GM12878 (cell line): ENCODE data around the gene GUCY1A1. TPM values are rescaled to one million over a fixed set of nuclear protein-coding genes. Genes with fewer than 3 reads are reported as not detected.
A peak's percentile ranks its signal among the peaks of the same experiment; 100 is the strongest.

Experiments used
- ASH2L ChIP-seq: fragments of 300-600, 200-600 bp; sonication (generic); IDR thresholded peaks from 2 replicates; pipeline ENCODE4 v1.6.1; 2017; ENCODE audit warnings: low read depth, mild to moderate bottlenecking, borderline replicate concordance
- BCL3 ChIP-seq: IDR thresholded peaks from 2 replicates; pipeline ENCODE4 v1.6.1; 2011; ENCODE audit warnings: borderline replicate concordance, low read depth, mild to moderate bottlenecking, moderate library complexity, low read length; ENCODE audit not compliant: insufficient read depth, poor library complexity, severe bottlenecking
- BCLAF1 ChIP-seq: fragments of 450-650 bp; IDR thresholded peaks from 2 replicates; pipeline ENCODE4 v1.6.1; 2017; ENCODE audit warnings: antibody characterized with exemption, mild to moderate bottlenecking, moderate library complexity
- HDAC2 ChIP-seq: fragments of 200-600 bp; sonication (generic); IDR thresholded peaks from 2 replicates; pipeline ENCODE4 v1.6.1; 2017
- NFIC ChIP-seq: IDR thresholded peaks from 2 replicates; pipeline ENCODE4 v1.6.1; 2012; ENCODE audit warnings: low read depth, mild to moderate bottlenecking, inconsistent platforms, low read length, moderate library complexity
- NR2C2 ChIP-seq: IDR thresholded peaks from 2 replicates; pipeline ENCODE4 v1.6.1; 2011; ENCODE audit warnings: borderline replicate concordance, low read depth; ENCODE audit not compliant: control insufficient read depth, insufficient read length
- PAX5 ChIP-seq: IDR thresholded peaks from 2 replicates; pipeline ENCODE4 v1.6.1; 2011; ENCODE audit warnings: low read depth, low read length, borderline replicate concordance
- PKNOX1 ChIP-seq: fragments of 450-650 bp; IDR thresholded peaks from 2 replicates; pipeline ENCODE4 v1.6.1; 2016; ENCODE audit warnings: mild to moderate bottlenecking
- RAD21 ChIP-seq: IDR thresholded peaks from 2 replicates; pipeline ENCODE4 v1.6.1; 2011; ENCODE audit warnings: mild to moderate bottlenecking, low read depth, low read length, moderate library complexity; ENCODE audit not compliant: insufficient read depth
- RBBP5 ChIP-seq: fragments of 200-600 bp; sonication (generic); conservative IDR thresholded peaks from 2 replicates; pipeline ENCODE4 v1.6.1; 2016
- RELA ChIP-seq: fragments of 450-650 bp; IDR thresholded peaks from 2 replicates; pipeline ENCODE4 v1.8.0; 2014; ENCODE audit warnings: borderline replicate concordance; ENCODE audit not compliant: partially characterized antibody
- SP1 ChIP-seq: IDR thresholded peaks from one replicate; pipeline ENCODE4 v1.6.1; 2011; ENCODE audit warnings: low read depth, low read length
- SUPT20H ChIP-seq: IDR thresholded peaks from 2 replicates; pipeline ENCODE4 v1.6.1; 2011; ENCODE audit warnings: low read depth, mild to moderate bottlenecking, low read length, moderate library complexity, borderline replicate concordance; ENCODE audit not compliant: control insufficient read depth
- TCF3 ChIP-seq: IDR thresholded peaks from 2 replicates; pipeline ENCODE4 v1.6.1; 2012; ENCODE audit warnings: low read depth, mild to moderate bottlenecking, low read length, borderline replicate concordance; ENCODE audit not compliant: insufficient read depth
- YBX1 ChIP-seq: fragments of 450-650 bp; IDR thresholded peaks from 2 replicates; pipeline ENCODE4 v1.6.1; 2016; ENCODE audit warnings: antibody characterized with exemption
- ZBTB4 ChIP-seq: fragments of 450-650 bp; formaldehyde crosslinking; IDR thresholded peaks from 2 replicates; pipeline ENCODE4 v1.4.0; 2022; ENCODE audit warnings: mild to moderate bottlenecking, moderate library complexity
- ZNF24 ChIP-seq: fragments of 450-650 bp; IDR thresholded peaks from 2 replicates; pipeline ENCODE4 v1.6.1; 2017; ENCODE audit warnings: antibody characterized with exemption, mild to moderate bottlenecking
- ZNF384 ChIP-seq: IDR thresholded peaks from 2 replicates; pipeline ENCODE4 v1.6.1; 2012; ENCODE audit warnings: low read depth, mild to moderate bottlenecking, low read length, improper control_type of control experiment, borderline replicate concordance
- polyA plus RNA-seq, 11 experiments: library from polyadenylated mRNA; depleted of rRNA in 4 of 11; unstranded in 6 of 11; stranded (reverse) in 5 of 11; fragments of >200 nt; fragmentation: Nextera tagmentation in 4 of 11; fragmentation: Illumina TruSeq in 1 of 11; extraction: Ambion mirVana in 4 of 11; extraction: Trizol in 1 of 11; gene quantifications; 1 replicate in 1 of 11; 2 replicates in 10 of 11; pipeline versions ENCODE4 v1.2.1 to v1.2.3, GENCODE V29; 2011 to 2016; ENCODE audit warnings: inconsistent platforms in 2 of 11, missing spikeins in 2 of 11, low read depth in 1 of 11
- total RNA-seq, 4 experiments: library from RNA; depleted of rRNA in 3 of 4; stranded (reverse); fragments of >200 nt in 3 of 4; fragmentation: Illumina TruSeq in 1 of 4; extraction: Trizol in 1 of 4; gene quantifications; 2 replicates each; pipeline versions ENCODE4 v1.2.1 to v1.2.3, GENCODE V29; 2013 to 2021

GUCY1A1 gene
- total and polyA plus RNA-seq, 10 of the 15 experiments (the other 5 are each of a cell fraction or from before 2014, with no cell fraction given): 0.44 to 22.6 (median 0.55) TPM

GRCh38 chr4:155667568-155668511 lies 1.2 kb downstream of the GUCY1A1 start (continued):
- no peak for TF ChIP-seq BCLAF1
- TF ChIP-seq ASH2L: no peak
- no peak for TF ChIP-seq SP1
- no peak for TF ChIP-seq ZNF384
- no peak for TF ChIP-seq TCF3
- peak; percentile 44 for TF ChIP-seq PKNOX1
- no peak for TF ChIP-seq HDAC2
- TF ChIP-seq BCL3: no peak
- no peak for TF ChIP-seq RAD21
- TF ChIP-seq ZNF24: no peak
- TF ChIP-seq SUPT20H: no peak
- TF ChIP-seq RELA: no peak
- no peak for TF ChIP-seq NR2C2
- no peak for TF ChIP-seq RBBP5
- no peak for TF ChIP-seq NFIC
- no peak for TF ChIP-seq ZBTB4 (CRISPR knock-in tag)
- no peak for TF ChIP-seq PAX5
- TF ChIP-seq YBX1: no peak
